Nephron progenitor cell (in vitro differentiated cells): Measurements from ENCODE around the gene UBA5.
"Not testable (repeated sequence)": the region's sequence is repeated elsewhere in the genome, so short reads cannot be mapped to it uniquely, and the experiment has no call there.

Experiments used
- DNase-seq: peaks from one replicate; pipeline ENCODE4 v3.0.0; 2021
- H3K27ac Mint-ChIP-seq: 2 replicates; pipeline ENCODE4 v1.8.0; 2021; ENCODE audit warnings: mild to moderate bottlenecking, moderate library complexity, mixed read lengths
- H3K27me3 Mint-ChIP-seq: 2 replicates; pipeline ENCODE4 v1.8.0; 2021; ENCODE audit warnings: mild to moderate bottlenecking, low read depth, mixed read lengths; ENCODE audit not compliant: poor library complexity
- H3K36me3 Mint-ChIP-seq: 2 replicates; pipeline ENCODE4 v1.8.0; 2021; ENCODE audit warnings: low read depth, mixed read lengths
- H3K4me1 Mint-ChIP-seq: 2 replicates; pipeline ENCODE4 v1.8.0; 2021; ENCODE audit warnings: mixed read lengths
- H3K4me3 Mint-ChIP-seq: 2 replicates; pipeline ENCODE4 v1.8.0; 2021; ENCODE audit warnings: mild to moderate bottlenecking, moderate library complexity, mixed read lengths
- H3K9me3 Mint-ChIP-seq: 2 replicates; pipeline ENCODE4 v1.8.0; 2021; ENCODE audit warnings: mild to moderate bottlenecking, moderate library complexity, mixed read lengths
- CTCF ChIP-seq: fragments of 200-600 bp; sonication (generic); IDR thresholded peaks from 2 replicates; pipeline ENCODE4 v1.5.0; 2021; ENCODE audit warnings: antibody characterized with exemption

UBA5 gene

GRCh38 chr3:132630612-132631011, 29.5 kb upstream of the UBA5 start:
- Mint-ChIP-seq H3K36me3 (peaks cover 45% of the 10 kb centered on the region), H3K27me3 (no peaks in the 10 kb centered on the region), H3K9me3 (no peaks in the 10 kb centered on the region), H3K4me3 (no peak overlapping the region), H3K27ac (no peak overlapping the region), H3K4me1 (no peaks in the 10 kb centered on the region)
- no peak for TF ChIP-seq CTCF
- no peak for DNase-seq

- no peak for DNase-seq
- no peak overlapping the region for H3K4me3 Mint-ChIP-seq
- H3K27me3 Mint-ChIP-seq: no peaks in the 10 kb centered on the region
- peaks cover 21% of the 10 kb centered on the region for H3K36me3 Mint-ChIP-seq
- no peaks in the 10 kb centered on the region for H3K4me1 Mint-ChIP-seq
- H3K9me3 Mint-ChIP-seq: no peaks in the 10 kb centered on the region
- TF ChIP-seq CTCF: no peak
- no peak overlapping the region for H3K27ac Mint-ChIP-seq
Measured at GRCh38 chr3:132635052-132635451, 25.1 kb upstream of the UBA5 start.

GRCh38 chr3:132637590-132637989, 22.5 kb upstream of the UBA5 start:
- no peak for TF ChIP-seq CTCF
- Mint-ChIP-seq H3K9me3 (no peaks in the 10 kb centered on the region), H3K27me3 (no peaks in the 10 kb centered on the region), H3K36me3 (peaks cover 27% of the 10 kb centered on the region), H3K27ac (no peak overlapping the region), H3K4me3 (no peak overlapping the region), H3K4me1 (no peaks in the 10 kb centered on the region)
- DNase-seq: no peak

- H3K36me3 Mint-ChIP-seq: peaks cover 19% of the 10 kb centered on the region
- H3K27ac Mint-ChIP-seq: no peak overlapping the region
- no peaks in the 10 kb centered on the region for H3K9me3 Mint-ChIP-seq
- no peak for TF ChIP-seq CTCF
- DNase-seq: no peak
- H3K4me1 Mint-ChIP-seq: no peaks in the 10 kb centered on the region
- H3K4me3 Mint-ChIP-seq: no peak overlapping the region
- no peaks in the 10 kb centered on the region for H3K27me3 Mint-ChIP-seq
Measured at GRCh38 chr3:132638706-132639105, 21.4 kb upstream of the UBA5 start.

- DNase-seq, H3K9me3 Mint-ChIP-seq, H3K4me1 Mint-ChIP-seq, H3K27me3 Mint-ChIP-seq, H3K27ac Mint-ChIP-seq, H3K4me3 Mint-ChIP-seq: not testable (repeated sequence)
- H3K36me3 Mint-ChIP-seq: peaks cover 14% of the 10 kb centered on the region
Measured at GRCh38 chr3:132641427-132641826, 18.7 kb upstream of the UBA5 start.

GRCh38 chr3:132641837-132642538, 18.1 kb upstream of the UBA5 start:
- DNase-seq: no peak
- Mint-ChIP-seq H3K27me3 (no peaks in the 10 kb centered on the region), H3K9me3 (no peaks in the 10 kb centered on the region), H3K4me1 (no peaks in the 10 kb centered on the region), H3K4me3 (no peak overlapping the region), H3K27ac (no peak overlapping the region), H3K36me3 (peaks cover 19% of the 10 kb centered on the region)
- TF ChIP-seq CTCF: peak; percentile 81
